GM12878 (cell line): Measurements from ENCODE around the gene OAF. TPM values are rescaled to one million over a fixed set of nuclear protein-coding genes. Genes with fewer than 3 reads are reported as not detected.

ENCODE experiments used
- ATAC-seq: fragments of 200-7000 bp; cut with Tn5 transposase; 3 replicates; pipeline ENCODE4 v1.9.1; 2020; ENCODE audit warnings: mild to moderate bottlenecking, moderate library complexity
- BruUV-seq: library from RNA; stranded (reverse); fragments of 400-500 nt; replicated peaks from 2 replicates; lab custom pipeline; 2021; lab: Mats Ljungman, UMichigan
- CTCF ChIA-PET: fragments of 300-600 bp; sonication (Branson Sonifier 250); formaldehyde crosslinking; extraction: SDS; loops from one replicate; lab custom pipeline; 2021; ENCODE audit warnings: inconsistent platforms; lab: Yijun Ruan, JAX
- POLR2A ChIA-PET: fragments of 350-600 bp; formaldehyde crosslinking; extraction: SDS; loops from one replicate; lab custom pipeline; 2021; ENCODE audit warnings: inconsistent platforms; lab: Charles Lee
- RAD21 ChIA-PET: fragments of 300-600 bp; sonication (Branson Sonifier 250); formaldehyde crosslinking; loops from one replicate; lab custom pipeline; 2023; ENCODE audit warnings: antibody characterized with exemption; ENCODE audit not compliant: unreplicated experiment; lab: Charles Lee
- SMC1A ChIA-PET: fragments of 300-600 bp; sonication (Branson Sonifier 250); formaldehyde crosslinking; loops from one replicate; lab custom pipeline; 2023; ENCODE audit not compliant: unreplicated experiment, uncharacterized antibody; lab: Charles Lee
- DNase-seq: peaks from one replicate; pipeline ENCODE4 v3.0.0-alpha.2; 2011; ENCODE audit warnings: low read depth, low spot score
- FAIRE-seq: peaks from 3 replicates; lab custom pipeline; 2011; peaks lifted over from hg19 to GRCh38; lab: Jason Lieb, UNC
- H2AFZ ChIP-seq: 2 replicates; pipeline ENCODE4 v1.6.0; 2011; ENCODE audit warnings: low read depth, low read length, control low read depth; ENCODE audit not compliant: control insufficient read depth
- H3K27ac ChIP-seq: 2 replicates; pipeline ENCODE4 v1.5.1; 2011; ENCODE audit warnings: control low read depth; ENCODE audit not compliant: control insufficient read depth, insufficient read depth
- H3K27me3 ChIP-seq, 2 experiments: replicated peaks in 1 of 2; 2 replicates each; pipeline versions ENCODE4 v1.6.0 to v1.6.1; 2011; ENCODE audit warnings: low read length in 1 of 2; ENCODE audit not compliant: control insufficient read depth in 2 of 2, insufficient read depth in 2 of 2
- H3K36me3 ChIP-seq, 2 experiments: 2 replicates each; pipeline ENCODE4 v1.5.1; 2011; ENCODE audit warnings: low read length in 1 of 2; ENCODE audit not compliant: control insufficient read depth in 2 of 2, insufficient read depth in 2 of 2
- H3K4me1 ChIP-seq: 2 replicates; pipeline ENCODE4 v1.6.1; 2011; ENCODE audit warnings: mild to moderate bottlenecking, low read length, moderate library complexity, mixed read lengths; ENCODE audit not compliant: control insufficient read depth, insufficient read depth
- H3K4me2 ChIP-seq: 2 replicates; pipeline ENCODE4 v1.6.0; 2011; ENCODE audit warnings: control low read depth; ENCODE audit not compliant: control insufficient read depth, insufficient read depth
- H3K4me3 ChIP-seq: fragments of 200-600 bp; sonication (generic); 2 replicates; pipeline ENCODE4 v1.5.1; 2016
- H3K79me2 ChIP-seq: 2 replicates; pipeline ENCODE4 v1.6.0; 2011; ENCODE audit warnings: low read length; ENCODE audit not compliant: control insufficient read depth, insufficient read depth
- H3K9ac ChIP-seq: 2 replicates; pipeline ENCODE4 v1.8.0; 2011; ENCODE audit warnings: low read length, control low read depth, mixed read lengths; ENCODE audit not compliant: control insufficient read depth, insufficient read depth
- H3K9me3 ChIP-seq: replicated peaks from 3 replicates; pipeline ENCODE4 v1.5.1; 2011; ENCODE audit warnings: mild to moderate bottlenecking, low read length; ENCODE audit not compliant: control insufficient read depth, insufficient read depth
- H4K20me1 ChIP-seq: 2 replicates; pipeline ENCODE4 v1.6.0; 2011; ENCODE audit not compliant: control insufficient read depth, insufficient read depth
- BACH1 ChIP-seq: fragments of 450-650 bp; IDR thresholded peaks from 2 replicates; pipeline ENCODE4 v1.6.1; 2017; ENCODE audit warnings: mild to moderate bottlenecking, borderline replicate concordance
- CHD4 ChIP-seq: fragments of 200-600 bp; sonication (generic); IDR thresholded peaks from 2 replicates; pipeline ENCODE4 v1.6.1; 2016; ENCODE audit warnings: mild to moderate bottlenecking
- EGR1 ChIP-seq, 2 experiments: IDR thresholded peaks; 1 replicate in 1 of 2; 2 replicates in 1 of 2; pipeline ENCODE4 v1.6.1; 2011 to 2012; ENCODE audit warnings: low read depth in 2 of 2, low read length in 2 of 2, borderline replicate concordance in 1 of 2, mild to moderate bottlenecking in 1 of 2, moderate library complexity in 1 of 2
- HDAC6 ChIP-seq: fragments of 200-600 bp; sonication (generic); IDR thresholded peaks from one replicate; pipeline ENCODE4 v1.8.0; 2017; ENCODE audit warnings: antibody characterized with exemption; ENCODE audit not compliant: unreplicated experiment
- IKZF2 ChIP-seq, 2 experiments: fragments of 450-650 bp; IDR thresholded peaks; 2 replicates each; pipeline ENCODE4 v1.6.1; 2017; ENCODE audit warnings: mild to moderate bottlenecking in 2 of 2, moderate library complexity in 2 of 2
- MTA3 ChIP-seq: IDR thresholded peaks from 2 replicates; pipeline ENCODE4 v1.6.1; 2012; ENCODE audit warnings: low read length, inconsistent platforms, borderline replicate concordance
- NKRF ChIP-seq: fragments of 450-650 bp; conservative IDR thresholded peaks from 2 replicates; pipeline ENCODE4 v1.6.1; 2017; ENCODE audit warnings: mild to moderate bottlenecking, moderate library complexity
- RAD51 ChIP-seq: fragments of 450-650 bp; IDR thresholded peaks from 2 replicates; pipeline ENCODE4 v1.6.1; 2016; ENCODE audit warnings: moderate library complexity, mild to moderate bottlenecking, inconsistent platforms
- REST ChIP-seq: IDR thresholded peaks from 2 replicates; pipeline ENCODE4 v1.6.1; 2012; ENCODE audit warnings: mild to moderate bottlenecking, low read depth, low read length
- SPI1 ChIP-seq: IDR thresholded peaks from 2 replicates; pipeline ENCODE4 v1.6.1; 2011; ENCODE audit warnings: low read depth, mild to moderate bottlenecking, low read length, moderate library complexity, borderline replicate concordance; ENCODE audit not compliant: insufficient read depth
- STAT3 ChIP-seq: IDR thresholded peaks from 2 replicates; pipeline ENCODE4 v1.6.1; 2011; ENCODE audit warnings: low read depth, low read length, improper control_type of control experiment
- TCF3 ChIP-seq: IDR thresholded peaks from 2 replicates; pipeline ENCODE4 v1.6.1; 2012; ENCODE audit warnings: low read depth, mild to moderate bottlenecking, low read length, borderline replicate concordance; ENCODE audit not compliant: insufficient read depth
- ZNF384 ChIP-seq: IDR thresholded peaks from 2 replicates; pipeline ENCODE4 v1.6.1; 2012; ENCODE audit warnings: low read depth, mild to moderate bottlenecking, low read length, improper control_type of control experiment, borderline replicate concordance
- WGBS: methylation state at CpG from one replicate; pipeline ENCODE4 v1.1.6; 2016; ENCODE audit warnings: low lambda C conversion rate; ENCODE audit not compliant: insufficient replicate concordance, insufficient coverage; ENCODE audit errors: missing lambda C conversion rate; 5-methylcytosine and 5-hydroxymethylcytosine counted together
- in situ Hi-C: fragments of 300-500 bp; cut with MboI; formaldehyde crosslinking; loops from 9 replicates; pipeline ENCODE4 v1.14.3; 2018; ENCODE audit warnings: mixed read lengths
- intact Hi-C: fragments of 100-400 bp; cut with micrococcal nuclease; formaldehyde crosslinking; loops from one replicate; pipeline ENCODE4 v1.14.2; 2022; ENCODE audit not compliant: unreplicated experiment
- polyA plus RNA-seq, 11 experiments: library from polyadenylated mRNA; depleted of rRNA in 4 of 11; unstranded in 6 of 11; stranded (reverse) in 5 of 11; fragments of >200 nt; fragmentation: Nextera tagmentation in 4 of 11; fragmentation: Illumina TruSeq in 1 of 11; extraction: Ambion mirVana in 4 of 11; extraction: Trizol in 1 of 11; gene quantifications; 1 replicate in 1 of 11; 2 replicates in 10 of 11; pipeline versions ENCODE4 v1.2.1 to v1.2.3, GENCODE V29; 2011 to 2016; ENCODE audit warnings: inconsistent platforms in 2 of 11, missing spikeins in 2 of 11, low read depth in 1 of 11
- total RNA-seq, 4 experiments: library from RNA; depleted of rRNA in 3 of 4; stranded (reverse); fragments of >200 nt in 3 of 4; fragmentation: Illumina TruSeq in 1 of 4; extraction: Trizol in 1 of 4; gene quantifications; 2 replicates each; pipeline versions ENCODE4 v1.2.1 to v1.2.3, GENCODE V29; 2013 to 2021
- TF ChIP-seq, protein P1 (sequence below): IDR thresholded peaks from 2 replicates; pipeline ENCODE4 v1.6.1; 2011; ENCODE audit warnings: low read depth, low read length, improper control_type of control experiment, borderline replicate concordance
- TF ChIP-seq, protein P2 (sequence below): IDR thresholded peaks from 2 replicates; pipeline ENCODE4 v1.6.1; 2011; ENCODE audit warnings: borderline replicate concordance, low read depth, mild to moderate bottlenecking, moderate library complexity, mixed read lengths, low read length; ENCODE audit not compliant: insufficient read depth; ENCODE audit errors: extremely low read length
- TF ChIP-seq, protein P3 (sequence below): IDR thresholded peaks from 2 replicates; pipeline ENCODE4 v1.6.1; 2012; ENCODE audit warnings: low read depth, low read length, improper control_type of control experiment

OAF gene
- total and polyA plus RNA-seq, 10 of the 15 experiments (the other 5 are each of a cell fraction or from before 2014, with no cell fraction given), result 0.10 to 4.7 (median 1.1) TPM

DNA sequence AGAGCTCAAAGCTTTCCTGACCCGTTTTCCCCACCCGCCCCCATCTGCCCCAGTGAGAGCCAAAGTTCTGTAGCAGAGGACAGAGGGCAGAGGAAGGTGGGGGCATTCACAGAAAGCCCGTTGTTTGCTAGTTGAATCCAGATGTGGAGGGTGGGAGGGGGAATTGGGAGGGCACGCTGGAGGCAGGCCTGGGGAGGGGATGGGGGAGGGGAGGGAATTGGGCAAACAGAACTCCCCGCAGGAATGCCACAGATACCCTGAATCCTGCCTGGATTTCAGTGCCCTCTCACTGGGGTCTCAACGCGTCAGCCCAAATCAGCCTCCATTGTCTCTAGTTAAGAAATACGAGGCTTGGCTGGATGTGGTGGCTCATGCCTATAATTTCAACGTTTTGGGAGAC lies 12.9 kb upstream of the OAF start (continued):
- TF ChIP-seq, protein P1, sequence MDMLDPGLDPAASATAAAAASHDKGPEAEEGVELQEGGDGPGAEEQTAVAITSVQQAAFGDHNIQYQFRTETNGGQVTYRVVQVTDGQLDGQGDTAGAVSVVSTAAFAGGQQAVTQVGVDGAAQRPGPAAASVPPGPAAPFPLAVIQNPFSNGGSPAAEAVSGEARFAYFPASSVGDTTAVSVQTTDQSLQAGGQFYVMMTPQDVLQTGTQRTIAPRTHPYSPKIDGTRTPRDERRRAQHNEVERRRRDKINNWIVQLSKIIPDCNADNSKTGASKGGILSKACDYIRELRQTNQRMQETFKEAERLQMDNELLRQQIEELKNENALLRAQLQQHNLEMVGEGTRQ, result no peak
- TF ChIP-seq, protein P2, sequence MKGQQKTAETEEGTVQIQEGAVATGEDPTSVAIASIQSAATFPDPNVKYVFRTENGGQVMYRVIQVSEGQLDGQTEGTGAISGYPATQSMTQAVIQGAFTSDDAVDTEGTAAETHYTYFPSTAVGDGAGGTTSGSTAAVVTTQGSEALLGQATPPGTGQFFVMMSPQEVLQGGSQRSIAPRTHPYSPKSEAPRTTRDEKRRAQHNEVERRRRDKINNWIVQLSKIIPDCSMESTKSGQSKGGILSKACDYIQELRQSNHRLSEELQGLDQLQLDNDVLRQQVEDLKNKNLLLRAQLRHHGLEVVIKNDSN, result no peak
- no peak for TF ChIP-seq CHD4
- TF ChIP-seq HDAC6, result no peak
- no peak for TF ChIP-seq SPI1

DNA sequence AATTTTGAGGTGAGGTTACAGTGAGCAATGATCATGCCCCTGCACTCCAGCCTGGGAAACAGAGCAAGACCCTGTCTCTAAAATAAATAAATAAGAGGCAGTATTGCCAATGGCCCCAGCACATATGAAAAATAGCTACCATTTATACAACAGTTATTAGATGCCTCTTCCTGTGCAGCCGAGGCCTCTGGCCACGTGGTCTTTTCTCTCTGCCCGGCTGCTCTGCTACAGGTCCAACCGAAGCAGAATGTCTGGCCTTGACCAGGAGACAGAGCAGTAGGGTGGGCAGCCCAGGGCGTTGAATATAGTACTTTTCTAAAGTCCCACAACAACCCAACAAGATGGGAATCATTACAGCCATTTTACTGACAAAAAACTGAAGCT lies 12.4 kb upstream of the OAF start:
- Histone ChIP-seq H3K4me1 (no peaks in the 10 kb centered on the region), H3K9me3 (no peaks in the 10 kb centered on the region), H3K9ac (no peak overlapping the region), H3K27me3 (peaks cover 0 to 2% of the 10 kb centered on the region in 2 experiments; a peak in 3 of 4 replicates), H3K36me3 (no peaks in the 10 kb centered on the region), H3K4me3 (no peak overlapping the region), H3K79me2 (no peaks in the 10 kb centered on the region), H2AFZ (no peak overlapping the region), H3K27ac (no peak overlapping the region), H3K4me2 (no peak overlapping the region), H4K20me1 (no peaks in the 10 kb centered on the region)
- ChIA-PET SMC1A (interaction anchor here (1.4 kb wide), 1 partner anchor 8 kb away, joined by 5 read pairs; no protein-coding TSS in a partner anchor), RAD21 (no interaction called here), POLR2A (no interaction called here), CTCF (no interaction called here)
- in situ Hi-C loops, result no loop called here
- BruUV-seq, result no TSS peak
- FAIRE-seq (no peak), ATAC-seq (no peak), DNase-seq (no peak)
- intact Hi-C loops, result no loop called here
- 5% methylated on average over 5 of the region's 5 CpGs for whole genome bisulfite sequencing
- TF ChIP-seq BACH1 (no peak), ZNF384 (no peak), NKRF (no peak), TCF3 (no peak), STAT3 (no peak), MTA3 (no peak), IKZF2 (IDR thresholded peaks at IDR 0.05) (no peak), RAD51 (no peak), EGR1 (IDR thresholded peaks at IDR 0.05; ENCODE audit: borderline replicate concordance in 1 of 2, low read depth in 2 of 2, low read length in 2 of 2) (no peak), REST (no peak)
- TF ChIP-seq, protein P3, sequence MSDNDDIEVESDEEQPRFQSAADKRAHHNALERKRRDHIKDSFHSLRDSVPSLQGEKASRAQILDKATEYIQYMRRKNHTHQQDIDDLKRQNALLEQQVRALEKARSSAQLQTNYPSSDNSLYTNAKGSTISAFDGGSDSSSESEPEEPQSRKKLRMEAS, result no peak
